NK-92 treated with Interleukin-12 subunit alpha and Interleukin-12 subunit beta, amount 100 ng/mL, for 24 hours (cell line): ENCODE measurements around the gene RSPH10B2.
"Not testable (repeated sequence)": the region's sequence is repeated elsewhere in the genome, so short reads cannot be mapped to it uniquely, and the experiment has no call there.

Experiments
- DNase-seq: peaks from one replicate; lab custom pipeline; 2025; lab: John Stamatoyannopoulos, UW

The RSPH10B2 gene

DNA sequence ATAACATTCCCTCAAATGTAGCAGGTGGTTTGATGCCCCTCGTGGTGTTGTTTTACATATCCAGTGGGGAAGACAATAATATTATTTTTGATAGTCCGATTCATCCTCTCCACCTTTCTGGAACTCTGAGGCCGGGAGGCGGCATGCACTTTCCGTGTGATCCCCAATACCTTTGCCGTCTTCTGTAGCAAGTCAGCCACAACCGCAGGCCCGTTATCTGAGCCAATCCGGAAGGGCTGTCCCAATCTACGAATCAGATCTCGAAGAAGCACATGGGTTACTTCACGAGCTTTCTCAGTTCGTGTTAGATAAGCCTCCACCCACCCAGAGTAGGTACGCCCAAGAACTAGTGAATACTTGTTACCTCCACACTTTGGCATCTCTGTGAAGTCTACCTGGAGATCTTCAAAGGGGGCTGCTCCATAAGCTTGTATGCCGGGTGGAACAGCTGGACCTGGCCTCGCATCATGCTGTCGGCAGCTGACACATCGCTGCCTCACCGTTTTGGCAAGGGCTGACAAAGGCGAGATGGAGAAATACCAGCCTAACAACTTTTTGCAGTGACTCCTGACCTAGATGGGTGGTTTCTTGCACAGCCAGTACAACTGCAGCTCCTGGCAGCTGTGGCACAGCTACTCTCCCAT, 88.5 kb downstream of the RSPH10B2 start:
- DNase-seq, result not testable (repeated sequence)

DNA sequence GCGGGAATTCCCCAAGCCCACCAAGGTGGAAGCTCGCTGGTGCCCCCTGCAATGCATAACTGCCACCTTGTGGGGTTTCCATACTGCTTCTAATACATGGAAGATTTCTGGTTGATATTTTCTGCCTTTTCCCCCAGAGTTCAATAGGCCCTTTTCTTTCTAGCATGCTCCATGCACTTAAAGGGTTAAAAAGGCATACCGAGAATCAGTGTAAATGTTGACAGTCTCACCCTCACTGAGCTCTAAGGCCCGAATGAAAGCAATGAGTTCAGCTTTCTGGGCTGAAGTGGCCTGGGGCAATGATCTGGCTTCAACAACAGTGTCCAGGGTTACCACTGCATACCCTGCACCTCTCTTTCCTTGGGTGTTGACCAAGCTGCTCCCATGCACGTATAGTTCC, 89.2 kb downstream of the RSPH10B2 start:
- DNase-seq, result not testable (repeated sequence)

DNA sequence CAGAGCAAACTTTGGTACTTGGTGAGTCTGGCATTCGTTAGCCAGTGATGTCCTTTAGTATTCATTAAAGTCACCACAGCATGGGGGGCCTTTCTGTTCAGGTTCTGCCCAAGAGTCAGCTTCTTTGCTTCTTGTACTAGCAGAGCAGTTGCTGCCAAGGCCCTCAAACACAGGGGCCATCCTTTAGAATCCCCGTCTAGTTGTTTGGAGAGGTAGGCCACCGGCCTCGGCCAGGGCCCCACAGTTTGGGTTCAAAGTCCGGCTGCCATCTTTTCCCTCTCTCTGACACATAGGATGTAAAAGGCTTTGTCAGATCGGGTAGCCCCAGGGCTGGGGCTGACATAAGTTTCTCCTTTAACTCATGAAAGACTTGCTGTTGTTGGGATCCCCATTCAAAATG, 89.8 kb downstream of the RSPH10B2 start:
- DNase-seq, result not testable (repeated sequence)

DNA sequence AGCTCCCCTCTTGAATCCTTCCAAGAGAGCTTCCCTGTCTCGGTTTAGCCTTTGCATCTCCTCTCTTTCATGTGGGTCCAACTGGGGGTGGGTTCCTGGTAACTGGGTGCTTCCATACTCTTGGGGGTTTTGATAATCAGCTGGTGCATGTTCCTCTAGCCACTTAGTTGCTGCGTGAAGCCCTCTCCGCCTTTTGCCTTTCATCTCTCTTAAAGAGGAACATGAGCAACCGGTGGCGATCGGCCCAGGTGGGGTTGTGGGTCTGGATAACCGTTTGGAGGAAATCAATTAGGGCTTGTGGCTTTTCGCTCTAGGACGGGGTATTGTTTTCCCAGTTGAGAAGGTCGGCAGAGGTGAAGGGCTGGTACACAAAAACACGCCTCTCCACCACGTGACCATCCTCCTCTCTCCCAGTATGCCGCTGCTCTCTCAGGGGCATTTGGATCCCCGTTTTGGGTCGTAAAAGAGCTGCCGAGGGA, 92.1 kb downstream of the RSPH10B2 start:
- not testable (repeated sequence) for DNase-seq

- not testable (repeated sequence) for DNase-seq
Observed at GRCh38 chr7:6847751-6848150, 93.8 kb downstream of the RSPH10B2 start.
